IPS-18a (cell line): Measurements from ENCODE around the gene PEMT.
"Not testable (repeated sequence)": the region's sequence is repeated elsewhere in the genome, so short reads cannot be mapped to it uniquely, and the experiment has no call there.

Source experiments
- H3K27ac ChIP-seq: one replicate; pipeline ENCODE4 v1.5.1; 2013; ENCODE audit warnings: low read length
- H3K27me3 ChIP-seq: one replicate; pipeline ENCODE4 v1.6.1; 2013; ENCODE audit warnings: mild to moderate bottlenecking, low read length; ENCODE audit not compliant: control insufficient read depth, insufficient read depth
- H3K36me3 ChIP-seq: one replicate; pipeline ENCODE4 v1.6.1; 2013; ENCODE audit warnings: low read depth, low read length; ENCODE audit not compliant: control insufficient read depth
- H3K4me1 ChIP-seq: one replicate; pipeline ENCODE4 v1.6.1; 2013; ENCODE audit warnings: low read depth, low read length; ENCODE audit not compliant: control insufficient read depth
- H3K4me3 ChIP-seq: one replicate; pipeline ENCODE4 v1.5.1; 2013; ENCODE audit warnings: low read length
- H3K9ac ChIP-seq: one replicate; pipeline ENCODE4 v1.6.1; 2013; ENCODE audit warnings: mild to moderate bottlenecking, low read length, moderate library complexity
- H3K9me3 ChIP-seq: one replicate; pipeline ENCODE4 v1.6.1; 2013; ENCODE audit warnings: low read depth, low read length; ENCODE audit not compliant: control insufficient read depth

The PEMT gene

DNA sequence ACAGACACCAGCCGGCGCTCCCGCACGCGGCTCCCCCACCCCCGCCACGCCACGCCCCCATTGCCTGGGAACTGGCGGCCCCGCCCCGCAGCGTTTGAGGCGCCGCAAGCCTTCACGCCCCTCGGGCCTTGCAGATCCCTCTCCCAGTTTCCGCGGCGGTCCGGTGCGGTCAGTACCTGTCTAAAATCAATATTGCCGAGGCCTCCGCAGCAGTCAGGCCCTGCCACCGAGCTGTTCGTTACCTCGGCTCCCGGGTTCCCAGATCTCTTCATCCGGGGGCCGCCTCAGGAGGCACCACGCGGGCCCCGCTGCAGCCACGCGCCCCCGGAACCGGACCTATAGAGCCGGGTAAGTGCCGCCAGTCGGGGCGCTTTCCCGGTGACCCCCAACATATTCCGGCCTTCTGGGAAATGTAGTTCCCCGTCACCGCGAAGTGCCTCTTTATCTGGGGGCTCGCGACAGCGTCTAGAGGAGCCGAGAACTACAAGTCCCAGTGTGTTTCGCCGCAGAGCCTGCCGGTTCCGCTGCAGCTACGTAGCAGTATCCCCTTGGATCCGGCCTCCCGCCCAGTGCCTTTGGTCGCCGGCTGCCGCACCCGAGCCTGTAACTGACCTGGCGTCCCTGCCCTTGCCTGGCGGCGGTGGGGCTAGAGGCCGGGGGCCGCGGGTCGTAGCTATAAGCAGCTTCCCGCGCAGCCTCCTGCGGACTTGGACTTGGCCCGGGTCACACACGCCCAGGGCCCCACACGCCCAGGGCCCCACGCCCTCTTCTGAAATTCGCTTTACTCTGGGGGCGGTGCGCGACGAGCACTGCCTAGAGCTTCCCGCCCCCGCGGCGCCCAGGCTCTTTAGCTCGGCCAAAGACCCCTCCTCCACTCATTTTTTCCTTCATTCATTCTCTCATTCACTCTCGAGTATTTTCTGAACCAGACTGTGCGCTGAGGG, at the start of gene PEMT:
PEMT (minus strand) TSS at position 354 of the 944 bp plus-strand sequence; CDS start at position 272, 82 bp downstream.
- no peaks in the 10 kb centered on the region for H3K9me3 ChIP-seq
- H3K4me3 ChIP-seq = peak within 1 kb of the TSS; percentile 92
- no peaks in the 10 kb centered on the region for H3K36me3 ChIP-seq
- H3K27ac ChIP-seq = no peak within 1 kb of the TSS
- no peaks in the 10 kb centered on the region for H3K27me3 ChIP-seq
- H3K9ac ChIP-seq = peak within 1 kb of the TSS; percentile 87
- H3K4me1 ChIP-seq = peaks cover 4% of the 10 kb centered on the region

- not testable (repeated sequence) for H3K27me3 ChIP-seq, H3K9ac ChIP-seq, H3K4me1 ChIP-seq, H3K9me3 ChIP-seq, H3K27ac ChIP-seq, H3K36me3 ChIP-seq, H3K4me3 ChIP-seq
Measured at GRCh38 chr17:17639661-17640270, 48.3 kb upstream of the PEMT start.

- peaks cover 5% of the 10 kb centered on the region for H3K4me1 ChIP-seq
- no peak overlapping the region for H3K27ac ChIP-seq
- no peaks in the 10 kb centered on the region for H3K9me3 ChIP-seq
- no peaks in the 10 kb centered on the region for H3K36me3 ChIP-seq
- no peak overlapping the region for H3K4me3 ChIP-seq
- H3K9ac ChIP-seq = no peak overlapping the region
- H3K27me3 ChIP-seq = no peaks in the 10 kb centered on the region
Measured at GRCh38 chr17:17638467-17638866, 47.0 kb upstream of the PEMT start.

GRCh38 chr17:17636272-17636885, 44.9 kb upstream of the PEMT start:
- no peaks in the 10 kb centered on the region for H3K9me3 ChIP-seq
- H3K4me3 ChIP-seq = no peak overlapping the region
- H3K27ac ChIP-seq = no peak overlapping the region
- no peak overlapping the region for H3K9ac ChIP-seq
- no peaks in the 10 kb centered on the region for H3K36me3 ChIP-seq
- H3K27me3 ChIP-seq = no peaks in the 10 kb centered on the region
- peaks cover 5% of the 10 kb centered on the region for H3K4me1 ChIP-seq

DNA sequence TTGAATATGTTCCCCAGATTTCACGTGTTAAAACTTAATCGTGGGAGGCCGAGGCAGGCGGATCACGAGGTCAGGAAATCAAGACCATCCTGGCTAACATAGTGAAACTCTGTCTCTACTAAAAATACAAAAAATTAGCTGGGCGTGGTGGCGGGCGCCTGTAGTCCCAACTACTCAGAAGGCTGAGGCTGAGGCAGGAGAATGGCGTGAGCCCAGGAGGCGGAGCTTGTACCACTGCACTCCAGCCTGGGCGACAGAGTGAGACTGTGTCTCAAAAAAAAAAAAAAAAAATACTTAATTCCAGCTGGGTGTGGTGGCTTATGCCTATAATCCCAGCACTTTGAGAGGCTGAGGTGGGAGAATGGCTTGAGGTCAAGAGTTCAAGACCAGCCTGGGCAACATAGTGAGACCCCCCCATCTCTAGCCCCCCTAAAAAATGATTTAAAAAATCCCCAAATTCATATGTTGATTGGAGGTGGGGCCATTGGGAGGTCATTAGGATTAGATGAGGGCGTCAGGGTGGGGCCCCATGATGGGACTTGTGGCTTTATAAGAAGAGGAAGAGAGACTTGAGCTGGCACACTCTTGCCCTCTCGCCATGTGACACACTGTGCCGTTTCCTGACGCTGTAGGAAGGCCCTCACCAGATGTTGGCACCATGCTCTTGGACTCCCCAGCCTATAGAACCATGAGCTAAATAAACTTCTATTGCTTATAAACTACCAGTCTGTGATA, 44.2 kb upstream of the PEMT start:
- not testable (repeated sequence) for H3K9me3 ChIP-seq, H3K4me3 ChIP-seq, H3K4me1 ChIP-seq, H3K27me3 ChIP-seq, H3K36me3 ChIP-seq, H3K9ac ChIP-seq, H3K27ac ChIP-seq

DNA sequence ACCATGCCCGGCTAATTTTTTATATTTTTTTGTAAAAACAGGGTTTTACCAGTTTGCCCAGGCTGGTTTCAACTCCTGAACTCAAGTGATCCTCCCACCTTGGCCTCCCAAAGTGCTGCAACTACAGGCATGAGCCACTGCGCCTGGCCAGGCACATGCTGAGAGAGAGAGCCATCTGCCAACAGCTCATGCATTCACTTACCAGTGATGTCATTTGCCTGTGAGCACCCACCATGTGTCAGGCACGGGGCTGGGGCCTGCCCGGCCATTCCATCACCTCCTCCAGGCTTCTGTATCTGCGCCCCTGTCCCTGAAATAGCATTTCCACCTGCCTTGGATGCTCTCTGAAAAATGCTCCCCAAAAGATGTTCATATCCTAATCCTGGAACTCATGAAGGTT, 43.6 kb upstream of the PEMT start:
- H3K4me3 ChIP-seq = no peak overlapping the region
- no peaks in the 10 kb centered on the region for H3K9me3 ChIP-seq
- H3K27me3 ChIP-seq = no peaks in the 10 kb centered on the region
- peaks cover 5% of the 10 kb centered on the region for H3K4me1 ChIP-seq
- H3K27ac ChIP-seq = no peak overlapping the region
- H3K9ac ChIP-seq = no peak overlapping the region
- H3K36me3 ChIP-seq = no peaks in the 10 kb centered on the region

- no peaks in the 10 kb centered on the region for H3K9me3 ChIP-seq
- H3K36me3 ChIP-seq = no peaks in the 10 kb centered on the region
- H3K4me3 ChIP-seq = no peak overlapping the region
- H3K27ac ChIP-seq = no peak overlapping the region
- peaks cover 2% of the 10 kb centered on the region for H3K4me1 ChIP-seq
- no peak overlapping the region for H3K9ac ChIP-seq
- no peaks in the 10 kb centered on the region for H3K27me3 ChIP-seq
Measured at GRCh38 chr17:17633310-17633709, 41.8 kb upstream of the PEMT start.

- not testable (repeated sequence) for H3K36me3 ChIP-seq, H3K27me3 ChIP-seq, H3K9ac ChIP-seq, H3K4me3 ChIP-seq, H3K27ac ChIP-seq, H3K9me3 ChIP-seq, H3K4me1 ChIP-seq
Measured at GRCh38 chr17:17632690-17633089, 41.2 kb upstream of the PEMT start.

DNA sequence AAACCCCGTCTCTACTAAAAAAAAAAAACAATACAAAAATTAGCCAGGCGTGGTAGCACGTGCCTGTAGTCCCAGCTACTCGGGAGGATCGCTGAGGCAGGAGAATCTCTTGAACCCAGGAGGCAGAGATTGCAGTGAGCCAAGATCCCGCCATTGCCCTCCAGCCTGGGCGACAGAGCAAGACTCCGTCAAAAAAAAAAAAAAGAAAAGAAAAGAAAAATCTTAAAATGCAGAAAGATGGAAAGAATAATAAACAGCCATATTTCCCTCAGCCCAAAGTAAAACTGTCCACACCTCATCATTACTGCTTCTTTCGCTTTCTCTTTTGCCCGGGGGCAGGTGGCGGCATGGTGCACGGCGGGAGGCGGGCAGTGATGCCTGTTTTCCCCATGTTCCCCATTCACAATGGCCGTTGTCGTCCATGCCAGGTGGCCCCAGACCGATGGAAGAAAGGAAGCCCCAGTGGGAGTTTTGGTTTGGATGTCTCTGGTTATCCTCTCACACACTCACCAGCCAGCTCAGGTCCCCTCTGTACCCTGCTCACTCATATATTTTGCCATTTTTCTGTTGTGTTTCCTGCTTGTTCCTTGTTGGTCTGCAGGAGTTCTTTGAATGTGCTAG, 37.0 kb upstream of the PEMT start:
- Histone ChIP-seq H3K36me3 (no peaks in the 10 kb centered on the region), H3K4me1 (peaks cover 9% of the 10 kb centered on the region), H3K9me3 (no peaks in the 10 kb centered on the region), H3K4me3 (no peak overlapping the region), H3K9ac (no peak overlapping the region), H3K27me3 (no peaks in the 10 kb centered on the region), H3K27ac (no peak overlapping the region)

- Histone ChIP-seq H3K4me3 (peak overlapping the region; percentile 21), H3K27me3 (no peaks in the 10 kb centered on the region), H3K4me1 (peaks cover 9% of the 10 kb centered on the region), H3K27ac (no peak overlapping the region), H3K9ac (no peak overlapping the region), H3K9me3 (no peaks in the 10 kb centered on the region), H3K36me3 (no peaks in the 10 kb centered on the region)
Measured at GRCh38 chr17:17626840-17627239, 35.3 kb upstream of the PEMT start.
